22Rv1 (cell line): ENCODE results near the gene TJAP1.

ENCODE experiments used
- CTCF ChIP-seq: fragments of 450-650 bp; IDR thresholded peaks from 2 replicates; pipeline ENCODE4 v1.5.1; 2017; ENCODE audit warnings: mild to moderate bottlenecking
- ZFX ChIP-seq: fragments of 450-650 bp; IDR thresholded peaks from 2 replicates; pipeline ENCODE4 v1.6.1; 2017; ENCODE audit warnings: antibody characterized with exemption, borderline replicate concordance

GRCh38 chr6:43510827-43511163 is 33.4 kb downstream of the TJAP1 start:
- TF ChIP-seq CTCF (no peak), ZFX (no peak)
